AG04449 (cell line): ENCODE results near the gene PTGES.

Experiments used
- CTCF ChIA-PET: fragments of 350-600 bp; formaldehyde crosslinking; extraction: SDS; loops from one replicate; lab custom pipeline; 2021; ENCODE audit warnings: antibody characterized with exemption; lab: Yijun Ruan, JAX
- POLR2A ChIA-PET: fragments of 400-600, 350-600 bp; formaldehyde crosslinking; extraction: SDS; loops from one replicate; lab custom pipeline; 2020; ENCODE audit warnings: antibody characterized with exemption, inconsistent platforms; lab: Yijun Ruan, JAX
- DNase-seq: peaks from one replicate; pipeline ENCODE4 v3.0.0-alpha.2; 2010; ENCODE audit warnings: low read depth, low spot score
- H3K4me3 ChIP-seq: 2 replicates; pipeline ENCODE4 v1.5.1; 2011; ENCODE audit warnings: low read depth, mild to moderate bottlenecking, control low read depth, low read length
- CTCF ChIP-seq: IDR thresholded peaks from one replicate; pipeline ENCODE4 v1.5.1; 2011; ENCODE audit warnings: mild to moderate bottlenecking, moderate library complexity, low read length, control low read depth, inconsistent platforms; ENCODE audit not compliant: insufficient read depth; ENCODE audit errors: missing control alignments

The PTGES gene

GRCh38 chr9:129720865-129721545 lies 31.8 kb downstream of the PTGES start:
- CTCF ChIA-PET: interaction anchor here (1.9 to 12.5 kb wide), 2 partner anchors 17 to 61 kb away, joined by 18 to 238 read pairs; no protein-coding TSS in a partner anchor
- no peak for TF ChIP-seq CTCF
- no peak overlapping the region for H3K4me3 ChIP-seq
- POLR2A ChIA-PET: no interaction called here
- DNase-seq: no peak

- TF ChIP-seq CTCF: peak; percentile 35
- ChIA-PET CTCF (interaction anchor here (2.5 to 12.5 kb wide), 2 partner anchors 17 to 61 kb away, joined by 12 to 238 read pairs; no protein-coding TSS in a partner anchor), POLR2A (no interaction called here)
- DNase-seq: no peak
- H3K4me3 ChIP-seq: no peak overlapping the region
Observed at GRCh38 chr9:129720181-129720864, 32.5 kb downstream of the PTGES start.

DNA sequence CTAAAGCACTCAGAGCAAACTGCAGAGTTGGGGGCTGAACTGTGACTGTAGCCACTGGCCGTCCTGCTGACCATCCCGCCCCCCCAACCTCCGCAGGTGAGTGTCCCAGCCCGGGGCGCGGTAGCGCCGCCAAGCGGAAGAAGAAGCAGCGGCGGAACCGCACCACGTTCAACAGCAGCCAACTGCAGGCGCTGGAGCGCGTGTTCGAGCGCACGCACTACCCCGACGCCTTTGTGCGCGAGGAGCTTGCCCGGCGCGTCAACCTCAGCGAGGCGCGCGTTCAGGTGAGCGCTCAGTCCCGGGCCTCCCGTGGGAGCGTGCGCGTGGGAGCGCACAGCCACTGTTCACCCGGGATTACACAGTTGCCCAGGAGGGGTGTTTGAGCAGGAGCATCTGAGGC lies 33.7 kb downstream of the PTGES start:
- no peak for TF ChIP-seq CTCF
- H3K4me3 ChIP-seq: no peak overlapping the region
- POLR2A ChIA-PET: no interaction called here
- DNase-seq: no peak
- CTCF ChIA-PET: interaction anchor here (2.5 kb wide), 1 partner anchor 19 kb away, joined by 12 read pairs; no protein-coding TSS in a partner anchor

DNA sequence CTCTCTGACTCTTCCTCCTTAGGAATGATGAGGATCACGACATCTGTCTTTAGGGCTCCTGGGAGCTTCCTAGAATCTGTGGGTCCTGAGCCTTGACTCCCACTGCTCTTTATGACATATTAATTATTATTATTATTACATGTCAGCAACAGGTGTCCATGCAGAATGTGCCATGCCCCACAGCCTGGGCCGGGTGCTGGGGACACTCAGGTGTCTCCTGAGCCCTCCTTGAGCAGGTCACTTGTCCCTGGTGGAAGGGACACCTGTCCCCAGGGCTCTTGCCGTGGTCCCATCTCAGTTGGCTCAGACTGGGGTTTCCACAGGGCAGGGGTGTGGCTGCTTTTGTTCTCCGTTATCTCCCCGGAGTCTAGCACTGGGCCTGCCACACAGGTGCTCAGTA lies 34.2 kb downstream of the PTGES start:
- POLR2A ChIA-PET: no interaction called here
- no peak for DNase-seq
- CTCF ChIA-PET: interaction anchor here (1.1 to 2.5 kb wide), 4 partner anchors 9 to 67 kb away, joined by 3 to 12 read pairs (median 6); no protein-coding TSS in a partner anchor
- no peak for TF ChIP-seq CTCF
- H3K4me3 ChIP-seq: no peak overlapping the region

GRCh38 chr9:129717991-129718390 lies 34.9 kb downstream of the PTGES start:
- TF ChIP-seq CTCF: no peak
- H3K4me3 ChIP-seq: no peak overlapping the region
- DNase-seq: no peak
- CTCF ChIA-PET: interaction anchor here (1.1 to 2.5 kb wide), 4 partner anchors 9 to 67 kb away, joined by 3 to 12 read pairs (median 6); no protein-coding TSS in a partner anchor
- POLR2A ChIA-PET: no interaction called here

GRCh38 chr9:129716091-129716490 lies 36.8 kb downstream of the PTGES start:
- TF ChIP-seq CTCF: no peak
- POLR2A ChIA-PET: no interaction called here
- no peak overlapping the region for H3K4me3 ChIP-seq
- no peak for DNase-seq
- CTCF ChIA-PET: interaction anchor here (0.8 to 1.6 kb wide), 7 partner anchors 11 to 71 kb away, joined by 3 to 17 read pairs (median 5); no protein-coding TSS in a partner anchor
